ENCODE measurements around the gene PAPPA. TPM values are rescaled to one million over a fixed set of nuclear protein-coding genes. Genes with fewer than 3 reads are reported as not detected.
A peak's percentile ranks its signal among the peaks of the same experiment; 100 is the strongest.

Gene PAPPA
- total and polyA plus RNA-seq, 11 donors, result 0.23 to 8.5 (median 2.1) TPM

DNA sequence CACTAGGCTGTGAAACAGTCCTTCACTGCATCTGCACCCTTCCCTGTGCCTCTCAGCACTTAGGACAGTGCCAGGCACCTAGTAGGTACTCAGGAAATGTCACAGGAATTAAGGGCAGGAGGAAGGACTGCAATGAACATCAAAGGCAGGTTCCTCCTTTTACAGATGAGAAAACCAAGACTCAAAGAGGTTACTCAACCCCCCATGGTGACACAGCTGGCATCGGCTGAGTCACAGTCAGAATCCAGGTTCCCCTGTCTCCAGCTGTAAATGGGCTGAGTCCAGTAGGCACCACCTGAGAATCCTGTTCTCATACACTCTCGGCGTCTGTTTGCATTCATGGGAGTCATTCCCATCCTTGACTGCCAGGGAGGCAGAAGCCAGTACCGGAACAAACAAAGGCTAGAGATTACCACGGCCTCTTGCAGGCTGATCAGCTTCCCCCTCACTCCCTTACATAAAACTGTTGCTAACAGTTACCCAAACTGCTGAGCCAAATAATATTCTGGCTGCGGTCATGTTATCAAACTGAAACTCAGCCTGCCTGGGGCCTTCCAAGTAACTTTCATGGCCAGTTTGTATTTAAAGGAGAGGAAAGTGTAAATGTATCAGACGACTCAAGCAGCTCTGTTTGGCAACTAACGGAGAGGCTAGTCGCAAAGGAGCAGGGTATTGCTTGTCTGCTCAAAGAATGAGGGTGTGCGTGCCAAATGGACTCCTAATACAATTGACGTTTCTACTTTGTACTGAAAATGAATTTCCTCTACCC lies 201.7 kb downstream of the PAPPA start:
- ATAC-seq (peak; percentile 83 to 90 (median 86)), DNase-seq (peak in 4 of 5 donors; percentile 33 to 57 (median 36))
- Histone ChIP-seq H3K27me3 (no peaks in the 10 kb centered on the region), H3K4me1 (peaks cover 0 to 25% (median 7%) of the 10 kb centered on the region in 12 donors), H3K27ac (peak overlapping the region in 9 of 12 donors; percentile 33 to 75 (median 62)), H3K9me3 (no peaks in the 10 kb centered on the region), H3K36me3 (no peaks in the 10 kb centered on the region), H3K4me3 (no peak overlapping the region)
- intact Hi-C loops (cut with DNase I), result loop anchor here in 1 of 10 donors (10.0 kb wide), 1 partner anchor 191 kb away; no protein-coding TSS in a partner anchor
- 28 to 36% (median 31%) methylated on average over 11 of the region's 11 CpGs for WGBS, 4 donors
- no peak for TF ChIP-seq POLR2A (IDR thresholded peaks at IDR 0.05)
- TF ChIP-seq CTCF (IDR thresholded peaks at IDR 0.05), result no peak

- no peak overlapping the region for H3K27ac ChIP-seq
- no peak overlapping the region for H3K4me3 ChIP-seq
- WGBS, 4 donors, result 85 to 97% (median 91%) methylated on average over 3 of the region's 3 CpGs
- H3K36me3 ChIP-seq, result peaks cover 0 to 6% (median 0%) of the 10 kb centered on the region in 9 donors
- ATAC-seq (no peak), DNase-seq (no peak)
- intact Hi-C loops (cut with DNase I), result loop anchor here in 1 of 10 donors (10.0 kb wide), 1 partner anchor 193 kb away; no protein-coding TSS in a partner anchor
- H3K4me1 ChIP-seq, result peaks cover 0 to 30% (median 7%) of the 10 kb centered on the region in 12 donors
- TF ChIP-seq CTCF (IDR thresholded peaks at IDR 0.05) (no peak), POLR2A (IDR thresholded peaks at IDR 0.05) (no peak)
- no peaks in the 10 kb centered on the region for H3K9me3 ChIP-seq
- no peaks in the 10 kb centered on the region for H3K27me3 ChIP-seq
These were observed 204.7 kb downstream of the PAPPA start for GRCh38 chr9:116358251-116358650.

DNA sequence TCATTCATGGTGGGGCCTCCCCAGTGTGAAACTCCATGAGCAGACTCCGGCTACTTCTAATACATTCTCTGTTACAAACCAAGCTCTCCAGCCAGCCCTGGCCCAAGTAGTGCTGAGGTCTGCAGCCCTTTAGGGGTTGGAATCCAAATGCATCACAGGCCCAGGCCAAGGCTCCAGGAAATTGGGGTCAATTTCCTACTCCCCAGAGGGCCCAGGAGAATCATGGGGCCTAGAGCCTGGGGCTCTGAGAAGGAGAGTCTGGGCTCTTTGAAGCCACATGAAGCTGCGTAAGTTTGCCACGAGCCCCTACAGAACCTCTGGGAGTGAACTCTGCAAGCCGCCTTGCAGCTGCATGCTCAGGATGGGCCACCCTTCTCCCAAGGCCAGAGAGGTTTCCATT lies 206.4 kb downstream of the PAPPA start:
- peak in 1 of 5 donors; percentile 31 for DNase-seq
- Histone ChIP-seq H3K9me3 (no peaks in the 10 kb centered on the region), H3K36me3 (peaks cover 0 to 6% (median 0%) of the 10 kb centered on the region in 9 donors), H3K4me3 (no peak overlapping the region), H3K27me3 (no peaks in the 10 kb centered on the region), H3K4me1 (peaks cover 0 to 31% (median 9%) of the 10 kb centered on the region in 12 donors), H3K27ac (no peak overlapping the region)
- intact Hi-C loops (cut with DNase I), result loop anchor here in 2 of 10 donors (10.0 kb wide), 2 partner anchors 195 to 205 kb away; partner anchors contain the start of gene PAPPA (in 1 of the 2)
- TF ChIP-seq POLR2A (IDR thresholded peaks at IDR 0.05), result no peak
- no peak for TF ChIP-seq CTCF (IDR thresholded peaks at IDR 0.05)
- ATAC-seq, result no peak
- WGBS, 4 donors, result 58 to 77% (median 73%) methylated on average over 4 of the region's 4 CpGs

GRCh38 chr9:116360989-116361388 lies 207.4 kb downstream of the PAPPA start:
- no peaks in the 10 kb centered on the region for H3K27me3 ChIP-seq
- DNase-seq (no peak), ATAC-seq (no peak)
- TF ChIP-seq POLR2A (IDR thresholded peaks at IDR 0.05) (no peak), CTCF (IDR thresholded peaks at IDR 0.05) (no peak)
- intact Hi-C loops (cut with DNase I), result loop anchor here in 2 of 10 donors (10.0 kb wide), 2 partner anchors 196 to 206 kb away; partner anchors contain the start of gene PAPPA (in 1 of the 2)
- H3K9me3 ChIP-seq, result no peaks in the 10 kb centered on the region
- H3K4me3 ChIP-seq, result no peak overlapping the region
- H3K4me1 ChIP-seq, result peaks cover 0 to 31% (median 8%) of the 10 kb centered on the region in 12 donors
- H3K27ac ChIP-seq, result no peak overlapping the region
- H3K36me3 ChIP-seq, result peaks cover 0 to 6% (median 0%) of the 10 kb centered on the region in 9 donors
- WGBS, 4 donors, result 80 to 89% (median 85%) methylated on average over 2 of the region's 2 CpGs
